Thoracic aorta (tissue), 2 donors: ENCODE data around the gene LDAF1. TPM values are rescaled to one million over a fixed set of nuclear protein-coding genes. Genes with fewer than 3 reads are reported as not detected.
"Not testable (repeated sequence)": the region's sequence is repeated elsewhere in the genome, so short reads cannot be mapped to it uniquely, and the experiment has no call there.

Experiments used
- ATAC-seq: fragments of 150-250 bp; one replicate; pipeline ENCODE4 v1.8.0; 2017; ENCODE audit warnings: low read depth; ENCODE audit not compliant: insufficient number of reproducible peaks, low FRiP score
- DNase-seq: peaks from one replicate; pipeline ENCODE4 v3.0.0-alpha.2; 2020; ENCODE audit warnings: low spot score
- H3K27ac ChIP-seq, 2 donors: fragments of 200-600 bp; sonication (generic); 1 replicate in 1 of 2; 2 replicates in 1 of 2; pipeline ENCODE4 v1.5.1; 2016; ENCODE audit warnings: mild to moderate bottlenecking in 2 of 2, moderate library complexity in 2 of 2
- H3K27me3 ChIP-seq: fragments of 200-600 bp; sonication (generic); replicated peaks from 2 replicates; pipeline ENCODE4 v1.6.0; 2016; ENCODE audit warnings: mild to moderate bottlenecking; ENCODE audit not compliant: insufficient read depth
- H3K36me3 ChIP-seq: fragments of 200-600 bp; sonication (generic); one replicate; pipeline ENCODE4 v1.5.1; 2016
- H3K4me1 ChIP-seq, 2 donors: fragments of 200-600 bp; sonication (generic); 1 replicate in 1 of 2; 2 replicates in 1 of 2; pipeline versions ENCODE4 v1.5.1 to v1.6.0; 2016; ENCODE audit warnings: low read depth in 2 of 2, mild to moderate bottlenecking in 1 of 2; ENCODE audit not compliant: control insufficient read depth in 1 of 2
- H3K4me3 ChIP-seq: fragments of 200-600 bp; sonication (generic); 2 replicates; pipeline ENCODE4 v1.5.1; 2016; ENCODE audit warnings: mild to moderate bottlenecking
- H3K9me3 ChIP-seq: fragments of 200-600 bp; sonication (generic); 2 replicates; pipeline ENCODE4 v1.5.1; 2016
- CTCF ChIP-seq: fragments of 200-600 bp; sonication (generic); IDR thresholded peaks from one replicate; pipeline ENCODE4 v1.5.1; 2019; ENCODE audit warnings: antibody characterized with exemption
- total RNA-seq, 2 donors: library from RNA; depleted of rRNA; stranded (reverse); fragments of >200 nt; gene quantifications; one replicate each; pipeline versions ENCODE4 v1.1.0 to v1.2.3, GENCODE V29; 2016

LDAF1 gene
- total RNA-seq, 2 donors from 2014 or later: 110 to 112 TPM

DNA sequence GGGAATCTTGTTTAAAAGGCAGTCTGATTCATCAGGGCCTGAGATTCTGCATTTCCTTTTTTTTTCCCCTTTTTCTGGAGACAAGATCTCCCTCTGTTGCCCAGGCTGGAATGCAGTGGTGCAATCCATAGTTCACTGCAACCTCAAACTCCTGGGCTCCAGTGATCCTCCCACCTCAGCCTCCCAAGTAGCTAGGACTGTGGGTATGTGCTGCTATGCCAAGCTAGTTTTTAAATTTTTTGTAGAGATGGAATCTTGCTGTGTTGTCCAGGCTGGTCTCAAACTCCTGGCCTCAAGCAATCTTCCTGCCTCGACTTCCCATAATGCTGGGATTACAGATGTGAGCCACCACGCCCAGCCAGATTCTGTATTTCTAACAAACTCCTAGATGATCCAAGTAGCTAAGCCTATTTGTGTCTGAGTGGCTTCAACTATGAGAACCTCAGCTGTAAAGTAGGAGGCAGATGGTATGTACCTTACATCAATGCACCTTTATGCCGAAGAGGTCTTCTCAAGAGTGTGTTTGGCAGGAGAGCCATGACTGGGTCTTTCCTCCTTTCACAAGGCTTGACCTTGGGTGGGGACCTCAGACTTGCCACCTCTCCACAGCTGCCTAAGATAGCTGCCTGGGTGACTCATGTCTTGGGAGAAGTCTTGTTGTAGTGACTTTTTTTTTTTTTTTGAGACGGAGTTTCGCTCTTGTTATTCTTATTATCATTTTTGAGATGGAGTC, 10.9 kb downstream of the LDAF1 start:
- no peaks in the 10 kb centered on the region for H3K9me3 ChIP-seq
- H3K36me3 ChIP-seq: peaks cover 63% of the 10 kb centered on the region
- no peak for ATAC-seq
- no peak overlapping the region for H3K27ac ChIP-seq
- peaks cover 15 to 34% of the 10 kb centered on the region in 2 donors for H3K4me1 ChIP-seq
- no peak overlapping the region for H3K4me3 ChIP-seq
- H3K27me3 ChIP-seq: no peaks in the 10 kb centered on the region
- TF ChIP-seq CTCF: no peak
- no peak for DNase-seq

DNA sequence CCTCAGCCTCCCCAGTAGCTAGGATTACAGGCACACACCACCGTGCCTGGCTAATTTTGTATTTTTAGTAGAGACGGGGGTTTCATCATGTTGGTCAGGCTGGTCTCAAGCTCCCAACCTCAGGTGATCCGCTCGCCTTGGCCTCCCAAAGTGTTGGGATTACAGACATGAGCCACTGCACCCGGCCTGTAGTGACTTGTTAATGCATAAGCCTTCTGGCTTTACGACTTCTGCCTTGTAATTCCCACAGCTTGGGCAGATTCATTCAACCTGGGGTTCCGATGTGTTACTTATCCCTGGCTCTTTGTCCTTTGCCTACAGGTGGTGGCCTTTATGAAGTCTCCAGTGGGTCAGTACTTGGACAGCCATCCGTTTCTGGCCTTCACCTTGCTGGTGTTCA, 11.6 kb downstream of the LDAF1 start:
- peaks cover 63% of the 10 kb centered on the region for H3K36me3 ChIP-seq

GRCh38 chr16:21172650-21173049, 14.2 kb downstream of the LDAF1 start:
- H3K9me3 ChIP-seq: no peaks in the 10 kb centered on the region
- H3K36me3 ChIP-seq: peaks cover 57% of the 10 kb centered on the region
- H3K4me3 ChIP-seq: no peak overlapping the region
- H3K4me1 ChIP-seq: peaks cover 10 to 22% of the 10 kb centered on the region in 2 donors
- no peak for ATAC-seq
- TF ChIP-seq CTCF: no peak
- DNase-seq: no peak
- no peak overlapping the region for H3K27ac ChIP-seq
- no peaks in the 10 kb centered on the region for H3K27me3 ChIP-seq

More for the DNA sequence above, 11.6 kb downstream of the LDAF1 start:
- not testable (repeated sequence) for H3K9me3 ChIP-seq, H3K27ac ChIP-seq, H3K27me3 ChIP-seq, DNase-seq, ATAC-seq, H3K4me3 ChIP-seq
- peaks cover 13 to 33% of the 10 kb centered on the region in 2 donors for H3K4me1 ChIP-seq

DNA sequence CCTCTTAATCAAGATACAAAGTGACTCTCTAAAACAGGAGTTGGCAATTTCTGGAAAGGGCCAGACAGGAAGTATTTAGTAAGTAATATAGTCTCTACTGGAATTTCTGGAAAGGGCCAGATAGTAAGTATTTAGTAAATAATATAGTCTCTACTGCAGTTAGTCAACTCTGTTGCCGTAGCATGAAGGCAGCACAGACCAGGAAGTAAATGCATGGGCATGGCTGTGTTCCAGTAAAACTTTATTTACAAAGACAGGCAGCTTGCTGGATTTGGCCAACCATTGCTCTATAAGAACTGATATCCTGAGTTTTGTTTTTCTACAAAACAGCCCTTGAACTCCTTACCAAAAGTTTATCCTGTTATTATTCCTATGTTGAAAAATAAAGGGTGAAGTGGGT, 16.9 kb downstream of the LDAF1 start:
- Histone ChIP-seq H3K36me3 (peaks cover 55% of the 10 kb centered on the region), H3K27me3 (no peaks in the 10 kb centered on the region), H3K27ac (no peak overlapping the region), H3K4me1 (peaks cover 10 to 27% of the 10 kb centered on the region in 2 donors), H3K4me3 (no peak overlapping the region), H3K9me3 (no peaks in the 10 kb centered on the region)
- ATAC-seq (no peak), DNase-seq (no peak)
- no peak for TF ChIP-seq CTCF

DNA sequence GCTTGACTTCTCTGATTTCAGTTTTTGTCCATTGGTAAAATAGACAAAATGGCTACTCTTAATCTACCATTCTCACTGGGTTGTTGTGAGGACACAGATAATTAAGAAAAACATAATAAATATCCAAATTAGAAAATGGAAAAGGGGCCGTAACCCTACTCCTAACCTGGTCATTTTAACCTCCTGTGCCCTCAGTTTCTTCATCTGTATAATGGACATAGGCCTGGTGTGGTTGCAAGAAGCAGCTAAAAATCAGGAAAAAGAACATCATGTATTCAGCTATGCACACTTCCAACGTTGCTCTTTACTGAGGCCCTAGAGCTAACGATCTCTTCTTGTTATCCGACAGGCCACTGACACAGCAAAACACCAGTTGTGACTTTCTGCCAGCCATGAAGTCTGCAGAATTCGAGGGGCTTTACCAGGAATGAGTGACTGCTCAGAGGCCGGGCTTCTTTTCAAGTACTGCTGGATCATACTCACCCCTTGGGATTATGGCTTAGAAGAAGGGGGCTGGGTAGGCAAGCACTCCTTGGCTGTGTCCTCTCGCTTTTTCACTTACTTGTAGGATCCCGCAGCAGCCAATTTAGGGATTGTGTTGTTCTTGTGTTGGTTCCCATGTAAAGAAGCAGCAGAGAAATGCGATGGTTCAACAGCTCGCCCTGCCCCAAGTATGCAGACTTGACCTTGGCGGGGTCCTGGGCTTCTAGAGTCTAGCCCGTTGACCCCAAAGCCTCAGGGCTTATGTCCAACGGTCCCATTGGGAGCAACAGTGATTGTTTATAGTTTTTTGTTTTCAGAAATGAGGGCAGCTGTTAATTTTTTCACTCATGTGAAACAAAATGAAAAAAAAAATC, 20.9 kb downstream of the LDAF1 start:
- H3K4me1 ChIP-seq: peaks cover 10 to 34% of the 10 kb centered on the region in 2 donors
- peak overlapping the region; percentile 46 to 70 for H3K27ac ChIP-seq
- H3K9me3 ChIP-seq: no peaks in the 10 kb centered on the region
- H3K27me3 ChIP-seq: no peaks in the 10 kb centered on the region
- DNase-seq (no peak), ATAC-seq (peak; percentile 32)
- peaks cover 25% of the 10 kb centered on the region for H3K36me3 ChIP-seq
- H3K4me3 ChIP-seq: peak overlapping the region; percentile 32
- TF ChIP-seq CTCF: no peak
